IMR-90 (cell line): Measurements from ENCODE around the gene OR2K2.

Source experiments
- CEBPB ChIP-seq: IDR thresholded peaks from 2 replicates; pipeline ENCODE4 v1.6.1; 2012; ENCODE audit warnings: low read depth, low read length, improper control_type of control experiment
- CTCF ChIP-seq: conservative IDR thresholded peaks from 2 replicates; pipeline ENCODE4 v1.5.1; 2012; ENCODE audit warnings: mild to moderate bottlenecking, low read depth, low read length, improper control_type of control experiment
- FOS ChIP-seq: fragments of 150-350 bp; IDR thresholded peaks from 2 replicates; pipeline ENCODE4 v1.6.1; 2016; ENCODE audit warnings: low read depth, low read length
- POLR2A ChIP-seq: IDR thresholded peaks from 2 replicates; pipeline ENCODE4 v1.6.1; 2012; ENCODE audit warnings: mild to moderate bottlenecking, low read depth, low read length
- RAD21 ChIP-seq: IDR thresholded peaks from 2 replicates; pipeline ENCODE4 v1.6.1; 2012; ENCODE audit warnings: low read length, improper control_type of control experiment
- RCOR1 ChIP-seq: IDR thresholded peaks from 2 replicates; pipeline ENCODE4 v1.6.1; 2012; ENCODE audit warnings: mild to moderate bottlenecking, low read length, improper control_type of control experiment; ENCODE audit not compliant: insufficient replicate concordance
- RFX5 ChIP-seq: IDR thresholded peaks from 2 replicates; pipeline ENCODE4 v1.8.0; 2012; ENCODE audit warnings: low read depth, mild to moderate bottlenecking, low read length, moderate library complexity
- SMC3 ChIP-seq: fragments of 150-350 bp; IDR thresholded peaks from 2 replicates; pipeline ENCODE4 v1.6.1; 2016; ENCODE audit warnings: low read depth, mild to moderate bottlenecking, antibody characterized with exemption, low read length, moderate library complexity
- TF ChIP-seq, protein P1 (sequence below): fragments of 150-350 bp; IDR thresholded peaks from 2 replicates; pipeline ENCODE4 v1.6.1; 2017; ENCODE audit warnings: mild to moderate bottlenecking, antibody characterized with exemption, low read length, low read depth

DNA sequence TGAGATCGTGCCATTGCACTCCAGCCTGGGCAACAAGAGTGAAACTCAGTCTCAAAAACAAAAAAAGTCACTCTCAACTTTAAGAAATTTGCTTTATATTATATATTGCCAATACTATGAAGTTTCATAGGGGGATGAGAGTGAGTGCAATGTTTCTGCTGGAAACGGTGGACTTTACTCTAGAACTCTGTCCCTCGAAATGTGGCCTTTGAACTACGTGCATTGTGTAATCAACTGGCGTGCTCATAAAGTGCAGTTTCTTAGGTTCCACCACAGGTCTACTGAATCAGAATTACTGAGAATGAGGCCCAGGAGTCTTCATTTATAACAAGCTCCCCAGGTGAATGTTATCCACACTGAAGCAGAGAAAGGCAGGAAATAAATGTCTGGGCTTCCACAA lies 24.1 kb downstream of the OR2K2 start:
- TF ChIP-seq CTCF (no peak), CEBPB (peak; percentile 15; the same call in 1 of the 2 replicates), RFX5 (no peak), SMC3 (no peak), POLR2A (no peak), RCOR1 (no peak), RAD21 (no peak), FOS (no peak)
- TF ChIP-seq, protein P1, sequence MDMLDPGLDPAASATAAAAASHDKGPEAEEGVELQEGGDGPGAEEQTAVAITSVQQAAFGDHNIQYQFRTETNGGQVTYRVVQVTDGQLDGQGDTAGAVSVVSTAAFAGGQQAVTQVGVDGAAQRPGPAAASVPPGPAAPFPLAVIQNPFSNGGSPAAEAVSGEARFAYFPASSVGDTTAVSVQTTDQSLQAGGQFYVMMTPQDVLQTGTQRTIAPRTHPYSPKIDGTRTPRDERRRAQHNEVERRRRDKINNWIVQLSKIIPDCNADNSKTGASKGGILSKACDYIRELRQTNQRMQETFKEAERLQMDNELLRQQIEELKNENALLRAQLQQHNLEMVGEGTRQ, result no peak
